Thymus (tissue), 11 donors: ENCODE data around the gene HSFX3. TPM values are rescaled to one million over a fixed set of nuclear protein-coding genes. Genes with fewer than 3 reads are reported as not detected.
"Not testable (repeated sequence)": the region's sequence is repeated elsewhere in the genome, so short reads cannot be mapped to it uniquely, and the experiment has no call there.

ENCODE experiments used
- DNase-seq, 9 donors: peaks; one replicate each; pipeline ENCODE4 v3.0.0-alpha.2; 2013; ENCODE audit warnings: low spot score in 9 of 9, low read depth in 6 of 9, missing footprints in 1 of 9
- H3K27ac ChIP-seq, 2 donors: one replicate each; pipeline ENCODE4 v1.5.1; 2013; ENCODE audit warnings: control low read depth in 1 of 2, low read depth in 1 of 2, low read length in 1 of 2, mild to moderate bottlenecking in 1 of 2, moderate library complexity in 1 of 2
- H3K27me3 ChIP-seq, 2 donors: one replicate each; pipeline ENCODE4 v1.5.1; 2013; ENCODE audit warnings: low read length in 1 of 2; ENCODE audit not compliant: control insufficient read depth in 2 of 2, insufficient read depth in 1 of 2
- H3K36me3 ChIP-seq, 2 donors: one replicate each; pipeline ENCODE4 v1.5.1; 2013; ENCODE audit warnings: low read length in 1 of 2, mild to moderate bottlenecking in 1 of 2, moderate library complexity in 1 of 2; ENCODE audit not compliant: control insufficient read depth in 2 of 2, insufficient read depth in 2 of 2
- H3K4me1 ChIP-seq, 2 donors: one replicate each; pipeline ENCODE4 v1.5.1; 2013; ENCODE audit warnings: low read length in 2 of 2; ENCODE audit not compliant: control insufficient read depth in 2 of 2, insufficient read depth in 2 of 2
- H3K4me3 ChIP-seq, 2 donors: one replicate each; pipeline ENCODE4 v1.5.1; 2013; ENCODE audit warnings: low read length in 2 of 2, control low read depth in 1 of 2, mild to moderate bottlenecking in 1 of 2
- H3K9me3 ChIP-seq, 2 donors: one replicate each; pipeline ENCODE4 v1.5.1; 2013; ENCODE audit warnings: low read length in 1 of 2, mild to moderate bottlenecking in 1 of 2; ENCODE audit not compliant: control insufficient read depth in 2 of 2, insufficient read depth in 1 of 2
- WGBS: extraction: QIAGEN DNeasy Blood & Tissue Kit; methylation state at CpG from one replicate; pipeline ENCODE4 v1.1.7; 2013; 5-methylcytosine and 5-hydroxymethylcytosine counted together
- polyA plus RNA-seq: library from polyadenylated mRNA; stranded (reverse); fragments of 200-250 nt; gene quantifications from one replicate; pipeline ENCODE4 v1.2.3, GENCODE V29; 2013
- total RNA-seq: library from RNA; stranded (reverse); fragments of 120-200 nt; gene quantifications from one replicate; pipeline ENCODE4 v1.2.4, GENCODE V29; 2013
- donor health status: healthy.

HSFX3 gene
- total and polyA plus RNA-seq, 2 donors: 0.28 to 1.6 TPM

- H3K27ac ChIP-seq: no peak overlapping the region
- WGBS: no CpG with 5 or more reads among the region's 7 CpGs
- peaks cover 0 to 3% of the 10 kb centered on the region in 2 donors for H3K9me3 ChIP-seq
- no peak for DNase-seq
- H3K36me3 ChIP-seq: no peaks in the 10 kb centered on the region
- no peak overlapping the region for H3K4me3 ChIP-seq
- no peaks in the 10 kb centered on the region for H3K27me3 ChIP-seq
- no peaks in the 10 kb centered on the region for H3K4me1 ChIP-seq
Observed at GRCh38 chrX:149571770-149572169, 22.0 kb upstream of the HSFX3 start.

DNA sequence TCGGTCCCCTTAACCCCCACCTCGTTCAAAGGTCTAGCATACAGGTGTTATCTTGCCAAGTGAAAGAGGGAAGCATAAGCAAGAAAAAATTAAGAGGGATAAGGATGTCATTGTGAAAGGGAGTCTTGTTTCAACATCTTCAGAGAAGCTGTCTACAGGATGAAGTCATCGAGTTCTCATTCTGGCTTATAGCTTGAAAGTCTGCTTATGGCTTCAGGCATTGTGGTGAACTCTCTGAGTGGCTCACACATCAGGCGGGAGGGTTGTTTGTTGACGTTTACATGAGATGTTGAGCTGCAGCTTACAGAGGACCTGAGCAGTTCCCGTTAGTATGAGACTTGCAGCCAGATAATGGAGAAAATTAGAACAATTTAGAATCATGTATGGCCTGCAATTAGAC is 20.9 kb upstream of the HSFX3 start:
- Histone ChIP-seq H3K27me3 (no peaks in the 10 kb centered on the region), H3K4me3 (no peak overlapping the region), H3K4me1 (no peaks in the 10 kb centered on the region), H3K36me3 (no peaks in the 10 kb centered on the region), H3K27ac (no peak overlapping the region), H3K9me3 (peaks cover 0 to 3% of the 10 kb centered on the region in 2 donors)
- no peak for DNase-seq
- WGBS: no CpG with 5 or more reads among the region's 6 CpGs

DNA sequence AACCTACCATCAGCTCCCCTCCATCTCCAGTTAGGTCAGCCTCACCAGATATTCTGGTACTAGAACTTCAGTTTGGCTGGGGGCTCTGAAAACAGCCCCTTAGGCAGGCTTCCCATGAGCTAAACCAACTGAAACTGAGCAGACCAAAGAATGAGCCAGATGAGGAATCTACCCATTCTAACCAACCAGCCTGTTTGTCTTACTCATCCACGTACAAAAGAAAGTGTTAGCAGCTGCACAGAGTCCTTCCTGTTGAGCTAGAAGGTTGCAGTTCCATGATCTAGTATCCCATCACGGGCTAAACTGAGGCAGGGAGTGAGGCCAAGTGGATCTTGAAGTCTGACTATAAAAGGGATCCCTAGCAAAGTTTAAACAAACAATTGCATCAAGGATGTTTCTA is 20.0 kb upstream of the HSFX3 start:
- no peaks in the 10 kb centered on the region for H3K36me3 ChIP-seq
- no peak for DNase-seq
- no CpG with 5 or more reads among the region's 2 CpGs for WGBS
- H3K4me3 ChIP-seq: no peak overlapping the region
- peaks cover 0 to 3% of the 10 kb centered on the region in 2 donors for H3K9me3 ChIP-seq
- H3K27ac ChIP-seq: no peak overlapping the region
- H3K4me1 ChIP-seq: no peaks in the 10 kb centered on the region
- no peaks in the 10 kb centered on the region for H3K27me3 ChIP-seq

DNA sequence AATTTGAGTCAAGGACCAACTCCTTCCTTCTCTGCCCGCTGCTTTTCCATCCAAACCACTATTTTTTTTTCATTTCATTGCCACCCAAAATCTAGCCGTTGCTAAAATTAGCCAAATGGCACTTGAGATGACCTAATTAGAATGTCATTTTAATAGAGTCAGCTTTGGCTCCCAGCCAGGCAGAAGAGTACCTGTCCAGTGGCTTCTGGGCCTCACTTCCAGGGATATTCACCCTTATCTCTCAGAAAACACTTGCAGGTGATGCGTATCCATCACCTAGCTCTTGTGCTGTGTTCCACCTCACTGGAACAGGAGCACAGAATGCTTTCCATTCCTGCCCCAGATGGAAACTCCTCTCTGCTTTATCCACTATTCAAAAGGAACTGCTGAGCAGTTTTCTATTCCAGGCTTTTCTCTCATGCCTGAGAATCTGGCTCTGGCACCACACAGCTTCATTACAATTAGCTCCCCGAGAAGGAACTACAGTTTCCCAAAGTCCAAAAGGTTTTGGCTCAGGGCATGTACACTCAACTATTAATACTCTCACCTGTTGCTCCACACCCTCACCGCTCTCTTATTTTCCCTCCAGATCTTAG is 19.1 kb upstream of the HSFX3 start:
- Histone ChIP-seq H3K4me3 (no peak overlapping the region), H3K4me1 (no peaks in the 10 kb centered on the region), H3K27me3 (no peaks in the 10 kb centered on the region), H3K9me3 (peaks cover 0 to 3% of the 10 kb centered on the region in 2 donors), H3K36me3 (no peaks in the 10 kb centered on the region), H3K27ac (no peak overlapping the region)
- no CpG with 5 or more reads among the region's 5 CpGs for whole genome bisulfite sequencing
- no peak for DNase-seq

GRCh38 chrX:149567621-149568417 is 18.1 kb upstream of the HSFX3 start:
- no peak for DNase-seq
- H3K36me3 ChIP-seq: no peaks in the 10 kb centered on the region
- peaks cover 0 to 3% of the 10 kb centered on the region in 2 donors for H3K9me3 ChIP-seq
- WGBS: no CpG with 5 or more reads among the region's 7 CpGs
- no peak overlapping the region for H3K4me3 ChIP-seq
- no peaks in the 10 kb centered on the region for H3K4me1 ChIP-seq
- H3K27me3 ChIP-seq: no peaks in the 10 kb centered on the region
- H3K27ac ChIP-seq: no peak overlapping the region

DNA sequence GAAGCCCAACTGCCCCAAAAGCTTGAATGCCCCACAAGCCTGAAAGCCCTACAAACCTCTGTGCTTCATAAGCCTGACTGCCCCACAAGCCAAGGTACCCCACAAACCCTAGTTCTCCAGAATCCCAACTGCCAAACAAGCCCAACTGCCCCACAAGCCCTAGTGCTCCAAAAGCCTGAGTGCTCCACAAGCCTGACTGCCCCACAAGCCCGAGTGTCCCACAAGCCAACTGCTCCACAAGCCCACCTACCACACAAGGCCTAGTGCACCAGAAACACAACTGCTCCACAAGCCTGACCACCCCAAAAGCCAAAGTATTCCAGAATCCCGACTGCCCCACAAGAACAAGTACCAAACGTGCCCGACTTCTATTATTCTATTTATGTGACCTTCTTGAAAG is 13.6 kb upstream of the HSFX3 start:
- no peak overlapping the region for H3K27ac ChIP-seq
- no peaks in the 10 kb centered on the region for H3K27me3 ChIP-seq
- H3K4me3 ChIP-seq: no peak overlapping the region
- H3K9me3 ChIP-seq: peaks cover 0 to 3% of the 10 kb centered on the region in 2 donors
- no peak for DNase-seq
- no CpG with 5 or more reads among the region's 4 CpGs for WGBS
- H3K36me3 ChIP-seq: no peaks in the 10 kb centered on the region
- H3K4me1 ChIP-seq: no peaks in the 10 kb centered on the region

GRCh38 chrX:149555251-149555650 is 5.5 kb upstream of the HSFX3 start:
- not testable (repeated sequence) for H3K4me3 ChIP-seq, DNase-seq

DNA sequence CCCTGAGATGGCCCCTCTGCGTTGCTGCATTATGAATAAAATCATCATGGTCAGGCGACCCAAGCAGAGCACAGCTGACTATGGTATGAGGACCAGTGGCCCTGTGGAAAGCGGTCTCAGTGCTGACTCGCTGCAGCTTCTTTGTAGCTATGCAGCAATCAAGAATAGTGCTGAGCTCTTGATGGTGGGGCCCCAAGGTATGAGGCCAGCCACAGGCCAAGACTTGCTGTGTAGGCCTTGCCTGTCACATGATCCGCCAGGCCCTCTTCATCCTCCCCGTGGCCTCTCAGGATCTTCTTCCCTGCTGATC is 2.2 kb upstream of the HSFX3 start:
- H3K36me3 ChIP-seq, H3K4me1 ChIP-seq, H3K9me3 ChIP-seq, H3K4me3 ChIP-seq, H3K27ac ChIP-seq, DNase-seq, H3K27me3 ChIP-seq: not testable (repeated sequence)
- 92% methylated on average over 2 of the region's 6 CpGs for WGBS

More at GRCh38 chrX:149555251-149555650, 5.5 kb upstream of the HSFX3 start:
- H3K9me3 ChIP-seq, H3K36me3 ChIP-seq, H3K27me3 ChIP-seq, H3K27ac ChIP-seq, H3K4me1 ChIP-seq: not testable (repeated sequence)
- whole genome bisulfite sequencing: no CpG with 5 or more reads among the region's 4 CpGs

- DNase-seq, H3K4me1 ChIP-seq, H3K9me3 ChIP-seq, H3K36me3 ChIP-seq, H3K27ac ChIP-seq, H3K27me3 ChIP-seq, H3K4me3 ChIP-seq: not testable (repeated sequence)
- WGBS: no CpG with 5 or more reads among the region's 4 CpGs
Observed at GRCh38 chrX:149551245-149551938, 1.7 kb upstream of the HSFX3 start.
